ENCODE data around the gene LPIN3. TPM values are rescaled to one million over a fixed set of nuclear protein-coding genes. Genes with fewer than 3 reads are reported as not detected.

The LPIN3 gene
- total and polyA plus RNA-seq, 2 of the 8 experiments (the other 6 are each of a cell fraction or from before 2014, with no cell fraction given) = 3.7 to 3.9 TPM

Other genes starting within 250 kb of the LPIN3 start
- gene PLCG1, start 203.3 kb upstream of the LPIN3 start, total RNA-seq (2021; fragmentation: NEBNext Ultra II Directional; extraction: Animal tissue kit (Norgen Biotek cat#: 25700)) = 151 and 154 TPM in 2 replicates
- gene PLCG1, start 203.3 kb upstream of the LPIN3 start, polyA plus RNA-seq (2011; rRNA removed) = 103 and 152 TPM in 2 replicates
- 5.9 and 7.8 TPM in 2 replicates for gene ZHX3, start 23.1 kb upstream of the LPIN3 start, total RNA-seq (2021; fragmentation: NEBNext Ultra II Directional; extraction: Animal tissue kit (Norgen Biotek cat#: 25700))
- gene ZHX3, start 23.1 kb upstream of the LPIN3 start, polyA plus RNA-seq (2011; rRNA removed) = 1.00 and 1.8 TPM in 2 replicates
- 3.5 and 3.8 TPM in 2 replicates for gene EMILIN3, start 26.0 kb downstream of the LPIN3 start, total RNA-seq (2021; fragmentation: NEBNext Ultra II Directional; extraction: Animal tissue kit (Norgen Biotek cat#: 25700))
- 5.2 TPM in 2 replicates for gene EMILIN3, start 26.0 kb downstream of the LPIN3 start, polyA plus RNA-seq (2011; rRNA removed)

Measured in H1 (cell line).